OCI-LY1 (cell line): ENCODE measurements around the gene HMGB3.

ENCODE experiments used
- H2AFZ ChIP-seq: fragments of 200-600 bp; sonication (generic), shearing (Covaris generic); 2 replicates; pipeline ENCODE4 v1.6.0; 2014; ENCODE audit warnings: antibody characterized with exemption, mild to moderate bottlenecking, low read length
- H3F3A ChIP-seq: fragments of 200-600 bp; sonication (generic), shearing (Covaris generic); 2 replicates; pipeline ENCODE4 v1.6.0; 2014; ENCODE audit warnings: mild to moderate bottlenecking, antibody characterized with exemption, low read length, moderate library complexity; ENCODE audit not compliant: insufficient read depth
- H3K27ac ChIP-seq: fragments of 200-600 bp; sonication (generic); 2 replicates; pipeline ENCODE4 v1.5.1; 2014; ENCODE audit warnings: low read length, mixed run types, mild to moderate bottlenecking, low read depth; ENCODE audit not compliant: poor library complexity, severe bottlenecking
- H3K27me3 ChIP-seq: fragments of 200-600 bp; sonication (generic); 2 replicates; pipeline ENCODE4 v1.6.0; 2014; ENCODE audit warnings: antibody characterized with exemption, mild to moderate bottlenecking, low read length, moderate library complexity; ENCODE audit not compliant: insufficient read depth
- H3K36me3 ChIP-seq: fragments of 200-600 bp; sonication (generic); 2 replicates; pipeline ENCODE4 v1.6.1; 2014; ENCODE audit warnings: mild to moderate bottlenecking, antibody characterized with exemption, low read length, moderate library complexity, mixed read lengths; ENCODE audit not compliant: insufficient read depth
- H3K4me1 ChIP-seq: fragments of 200-600 bp; sonication (generic); 2 replicates; pipeline ENCODE4 v1.5.1; 2014; ENCODE audit warnings: mild to moderate bottlenecking, low read length, moderate library complexity; ENCODE audit not compliant: insufficient read depth, severe bottlenecking
- H3K4me2 ChIP-seq: fragments of 200-600 bp; sonication (generic), shearing (Covaris generic); 2 replicates; pipeline ENCODE4 v1.6.1; 2014; ENCODE audit warnings: low read length
- H3K4me3 ChIP-seq: fragments of 200-600 bp; sonication (generic); 2 replicates; pipeline ENCODE4 v1.5.1; 2014; ENCODE audit warnings: low read length, low read depth, mild to moderate bottlenecking, mixed read lengths; ENCODE audit not compliant: poor library complexity, severe bottlenecking
- H3K79me2 ChIP-seq: fragments of 200-600 bp; shearing (Covaris generic); 2 replicates; pipeline ENCODE4 v1.6.1; 2016; ENCODE audit warnings: mixed run types, low read length, mixed read lengths; ENCODE audit not compliant: insufficient read depth
- H3K9ac ChIP-seq: fragments of 200-600 bp; sonication (generic), shearing (Covaris generic); 2 replicates; pipeline ENCODE4 v1.6.1; 2014; ENCODE audit warnings: mild to moderate bottlenecking, low read length, mixed read lengths
- H3K9me2 ChIP-seq: fragments of 200-600 bp; sonication (generic), shearing (Covaris generic); 2 replicates; pipeline ENCODE4 v1.6.1; 2014; ENCODE audit warnings: low read depth, mild to moderate bottlenecking, low read length, mixed read lengths
- H3K9me3 ChIP-seq: fragments of 200-600 bp; shearing (Covaris generic); 2 replicates; pipeline ENCODE4 v1.6.1; 2014; ENCODE audit warnings: low read length, mixed read lengths
- H4K20me1 ChIP-seq: fragments of 200-600 bp; sonication (generic), shearing (Covaris generic); 2 replicates; pipeline ENCODE4 v1.6.0; 2016; ENCODE audit warnings: mild to moderate bottlenecking, low read length; ENCODE audit not compliant: insufficient read depth
- CTCF ChIP-seq: fragments of 200-600 bp; sonication (generic), shearing (Covaris generic); IDR thresholded peaks from 2 replicates; pipeline ENCODE4 v1.5.1; 2017; ENCODE audit warnings: mild to moderate bottlenecking, antibody characterized with exemption, low read length, moderate library complexity, mixed read lengths
- EZH2 ChIP-seq: fragments of 200-600 bp; sonication (generic), shearing (Covaris generic); IDR thresholded peaks from 2 replicates; pipeline ENCODE4 v1.8.0; 2017; ENCODE audit warnings: borderline replicate concordance, mixed run types, mild to moderate bottlenecking, antibody characterized with exemption, low read length, moderate library complexity, mixed read lengths

Gene HMGB3

GRCh38 chrX:150980186-150980585 is 2.9 kb upstream of the HMGB3 start:
- H3K9me3 ChIP-seq = no peaks in the 10 kb centered on the region
- no peak overlapping the region for H3K9ac ChIP-seq
- H2AFZ ChIP-seq = no peak overlapping the region
- no peak overlapping the region for H3K4me2 ChIP-seq
- H3K36me3 ChIP-seq = no peaks in the 10 kb centered on the region
- H4K20me1 ChIP-seq = no peaks in the 10 kb centered on the region
- H3K4me3 ChIP-seq = no peak overlapping the region
- H3K27ac ChIP-seq = no peak overlapping the region
- no peaks in the 10 kb centered on the region for H3K79me2 ChIP-seq
- peaks cover 14% of the 10 kb centered on the region for H3K4me1 ChIP-seq
- H3K27me3 ChIP-seq = no peaks in the 10 kb centered on the region
- no peaks in the 10 kb centered on the region for H3K9me2 ChIP-seq
- no peaks in the 10 kb centered on the region for H3F3A ChIP-seq
- TF ChIP-seq CTCF = no peak
- no peak for TF ChIP-seq EZH2

GRCh38 chrX:150980711-150981110 is 2.4 kb upstream of the HMGB3 start:
- H3K4me2 ChIP-seq = no peak overlapping the region
- peaks cover 4% of the 10 kb centered on the region; the same call in 1 of the 2 replicates for H3K36me3 ChIP-seq
- peaks cover 16% of the 10 kb centered on the region for H3K4me1 ChIP-seq
- no peaks in the 10 kb centered on the region for H4K20me1 ChIP-seq
- no peaks in the 10 kb centered on the region for H3K79me2 ChIP-seq
- no peak overlapping the region for H3K9ac ChIP-seq
- no peaks in the 10 kb centered on the region for H3K9me3 ChIP-seq
- H3K27me3 ChIP-seq = no peaks in the 10 kb centered on the region
- H3F3A ChIP-seq = no peaks in the 10 kb centered on the region
- H3K27ac ChIP-seq = no peak overlapping the region
- no peaks in the 10 kb centered on the region for H3K9me2 ChIP-seq
- H2AFZ ChIP-seq = no peak overlapping the region
- TF ChIP-seq EZH2 = no peak
- TF ChIP-seq CTCF = no peak
- no peak overlapping the region for H3K4me3 ChIP-seq

GRCh38 chrX:150982235-150982787 is 824 bp upstream of the HMGB3 start:
- peak overlapping the region; percentile 95 for H3K4me2 ChIP-seq
- no peaks in the 10 kb centered on the region for H3F3A ChIP-seq
- H3K4me1 ChIP-seq = peaks cover 16% of the 10 kb centered on the region
- H3K9me2 ChIP-seq = no peaks in the 10 kb centered on the region
- no peaks in the 10 kb centered on the region for H3K9me3 ChIP-seq
- H3K4me3 ChIP-seq = peak overlapping the region; percentile 77
- peak overlapping the region; percentile 83 for H3K9ac ChIP-seq
- no peaks in the 10 kb centered on the region for H3K27me3 ChIP-seq
- TF ChIP-seq CTCF = no peak
- no peak for TF ChIP-seq EZH2
- no peak overlapping the region for H3K27ac ChIP-seq
- H4K20me1 ChIP-seq = no peaks in the 10 kb centered on the region
- H3K36me3 ChIP-seq = peaks cover 12% of the 10 kb centered on the region; the same call in 1 of the 2 replicates
- peak overlapping the region; percentile 55; the same call in 1 of the 2 replicates for H2AFZ ChIP-seq
- no peaks in the 10 kb centered on the region for H3K79me2 ChIP-seq
